ENCODE measurements around the gene IVD.

Gene IVD

DNA sequence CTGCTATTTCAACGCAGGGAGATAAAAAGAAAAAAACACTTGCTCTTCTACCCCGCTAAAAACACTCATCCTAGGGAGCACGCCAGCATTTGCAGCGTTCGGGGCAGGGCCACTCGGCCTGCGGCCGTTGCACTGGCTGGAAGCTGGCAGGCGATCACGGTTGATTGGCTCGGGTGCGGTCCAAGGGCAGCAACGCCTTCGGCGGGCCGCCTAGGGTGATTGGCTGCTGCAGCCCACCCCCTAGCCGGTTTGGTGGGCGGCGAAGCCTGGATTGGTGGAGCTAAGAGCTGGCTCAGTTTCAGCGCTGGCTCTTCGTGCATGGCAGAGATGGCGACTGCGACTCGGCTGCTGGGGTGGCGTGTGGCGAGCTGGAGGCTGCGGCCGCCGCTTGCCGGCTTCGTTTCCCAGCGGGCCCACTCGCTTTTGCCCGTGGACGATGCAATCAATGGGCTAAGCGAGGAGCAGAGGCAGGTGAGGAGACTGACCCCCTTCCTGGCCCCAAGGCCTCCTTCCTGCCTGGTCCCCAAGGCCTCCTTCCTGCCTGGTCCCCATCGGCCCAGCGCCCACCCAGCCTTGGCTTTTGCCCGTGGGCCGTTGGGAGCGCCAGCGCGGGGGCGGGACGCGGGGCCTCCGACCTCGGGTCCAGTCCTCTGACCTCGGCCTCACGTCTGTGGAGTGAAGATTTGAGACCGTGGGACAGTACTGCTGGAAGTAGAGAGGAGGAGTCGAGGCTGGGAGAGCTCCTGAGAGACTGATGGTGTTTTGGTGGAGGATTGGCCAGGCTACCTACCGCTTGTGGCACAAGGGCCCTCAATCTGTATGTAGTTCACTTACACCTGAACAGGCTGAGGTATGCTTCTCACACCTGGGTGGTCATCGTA, at the start of gene IVD:
Gene IVD (plus strand): TSS at position 295 of the 881 bp plus-strand sequence. CDS start 33 bp downstream, at position 328.
- DNase-seq (ENCODE audit: low read depth in 2 of 2): peak; percentile 85 to 89

DNA sequence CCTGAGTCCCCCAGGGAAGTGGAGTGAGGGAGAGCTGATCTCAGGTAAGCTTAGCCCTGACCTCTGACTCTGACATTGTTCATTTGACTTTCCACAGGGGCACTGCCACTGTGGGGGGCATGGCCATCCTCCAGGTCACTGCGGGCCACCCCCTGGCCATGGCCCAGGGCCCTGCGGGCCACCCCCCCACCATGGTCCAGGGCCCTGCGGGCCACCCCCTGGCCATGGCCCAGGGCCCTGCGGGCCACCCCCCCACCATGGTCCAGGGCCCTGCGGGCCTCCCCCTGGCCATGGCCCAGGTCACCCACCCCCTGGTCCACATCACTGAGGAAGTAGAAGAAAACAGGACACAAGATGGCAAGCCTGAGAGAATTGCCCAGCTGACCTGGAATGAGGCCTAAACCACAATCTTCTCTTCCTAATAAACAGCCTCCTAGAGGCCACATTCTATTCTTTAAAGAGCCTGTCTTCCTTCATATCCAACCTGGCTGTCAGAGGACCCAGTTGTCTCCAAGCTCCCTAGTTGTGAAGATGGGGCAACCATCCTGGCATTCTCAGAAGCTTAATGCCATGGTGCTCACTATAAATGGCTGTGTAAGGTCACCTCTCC, 49.5 kb upstream of the IVD start:
- DNase-seq (ENCODE audit: low read depth in 2 of 2): no peak

DNA sequence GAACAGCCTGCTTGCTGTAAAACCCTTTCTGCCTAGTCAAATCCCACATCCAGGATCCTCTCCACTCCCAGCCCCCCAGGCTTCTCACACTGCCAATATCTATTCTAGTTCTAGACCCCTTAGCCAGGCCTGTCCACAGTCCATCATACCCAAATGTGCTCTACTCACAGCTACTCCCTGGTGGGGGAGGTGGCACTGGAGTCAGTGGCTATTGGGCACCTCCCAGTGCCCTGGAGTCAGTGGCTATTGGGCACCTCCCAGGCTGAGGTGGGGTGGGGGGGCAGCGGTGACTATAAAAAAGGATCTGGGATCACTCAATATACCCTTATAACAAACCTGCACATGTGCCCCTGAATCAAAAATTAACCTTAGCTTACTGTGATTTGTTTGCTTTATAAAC, 48.3 kb upstream of the IVD start:
- DNase-seq (ENCODE audit: low read depth in 2 of 2): no peak

DNA sequence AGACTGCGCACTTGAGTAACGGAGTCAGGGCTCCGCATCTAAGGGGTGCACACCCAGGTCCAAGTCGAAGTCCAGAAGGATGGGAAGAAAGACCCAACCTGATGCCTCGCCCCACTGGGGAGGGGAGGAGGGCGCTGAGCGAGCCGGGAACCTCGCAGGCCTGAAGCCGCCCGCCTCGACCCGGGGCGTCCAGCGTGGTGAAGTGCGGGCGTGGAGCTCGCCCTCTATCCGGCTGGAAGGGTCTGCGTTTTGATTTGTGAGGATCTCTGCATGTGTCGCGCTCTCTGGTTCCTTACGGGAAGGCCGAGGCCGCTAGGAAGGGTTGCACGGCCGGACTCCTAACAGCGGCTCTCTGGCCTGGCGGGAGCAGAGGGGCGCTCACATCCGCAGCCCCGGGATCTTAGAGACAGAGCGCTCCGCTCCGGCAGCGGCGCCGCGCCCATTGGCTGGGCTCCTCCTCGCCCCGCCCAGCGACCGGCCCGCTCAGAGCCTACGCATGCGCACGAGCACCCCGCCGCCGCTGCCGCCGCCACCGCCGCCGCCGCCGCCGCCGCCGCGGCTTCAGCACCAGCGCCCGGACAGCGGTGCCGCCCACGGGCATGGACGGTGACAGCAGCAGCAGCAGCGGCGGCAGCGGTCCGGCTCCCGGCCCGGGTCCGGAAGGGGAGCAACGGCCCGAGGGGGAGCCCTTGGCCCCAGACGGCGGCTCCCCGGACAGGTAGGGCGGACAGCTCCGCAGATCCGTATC, 47.7 kb upstream of the IVD start, which contains the start of gene DISP2:
Gene DISP2 (plus strand): TSS at position 497 of the 748 bp plus-strand sequence. CDS start 103 bp downstream, at position 600.
- peak; percentile 79 to 81 for DNase-seq (ENCODE audit: low read depth in 2 of 2)

DNA sequence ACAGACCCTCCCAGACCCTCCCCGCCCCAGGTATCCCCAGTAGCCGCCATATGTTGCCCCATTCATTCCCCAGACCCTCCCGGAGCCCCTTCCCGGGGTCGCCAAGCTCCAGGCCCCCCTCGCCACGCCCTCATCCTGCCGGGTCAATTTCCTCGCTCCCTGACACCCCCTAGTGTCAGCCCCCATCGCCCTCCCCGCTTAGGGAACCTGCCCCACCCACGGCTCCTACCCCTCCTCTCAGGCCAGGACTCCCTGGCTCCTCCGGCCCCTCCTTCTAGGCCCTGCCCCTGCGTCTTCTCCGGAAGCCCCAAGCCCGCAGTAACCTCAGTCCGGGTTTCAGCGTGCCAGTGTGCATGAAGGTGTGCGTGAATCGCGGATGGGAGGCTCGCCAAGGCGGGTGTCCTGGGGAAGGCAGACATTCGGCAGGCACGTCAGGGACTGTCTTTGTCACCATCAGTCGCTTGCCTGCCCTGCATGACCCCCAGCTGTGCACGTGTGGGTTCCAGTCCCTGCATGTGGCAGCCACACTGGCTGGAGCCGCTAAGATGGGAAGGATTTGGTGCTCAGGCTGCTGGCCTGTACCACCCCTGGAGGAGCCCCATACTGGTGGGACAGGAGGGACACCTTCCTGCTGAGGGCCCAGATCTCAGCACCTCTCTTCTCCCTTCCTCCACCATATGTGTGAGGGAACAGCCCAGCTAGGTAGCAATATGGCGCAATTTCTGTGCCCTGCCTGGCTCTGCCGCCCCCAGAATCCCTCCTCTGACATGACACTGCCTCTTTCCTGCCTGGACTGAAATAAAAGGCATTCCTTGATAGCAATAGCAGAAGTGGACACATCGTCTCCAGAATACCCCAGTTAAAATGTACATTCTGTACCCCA, 46.9 kb upstream of the IVD start:
- DNase-seq (ENCODE audit: low read depth in 2 of 2): no peak

DNA sequence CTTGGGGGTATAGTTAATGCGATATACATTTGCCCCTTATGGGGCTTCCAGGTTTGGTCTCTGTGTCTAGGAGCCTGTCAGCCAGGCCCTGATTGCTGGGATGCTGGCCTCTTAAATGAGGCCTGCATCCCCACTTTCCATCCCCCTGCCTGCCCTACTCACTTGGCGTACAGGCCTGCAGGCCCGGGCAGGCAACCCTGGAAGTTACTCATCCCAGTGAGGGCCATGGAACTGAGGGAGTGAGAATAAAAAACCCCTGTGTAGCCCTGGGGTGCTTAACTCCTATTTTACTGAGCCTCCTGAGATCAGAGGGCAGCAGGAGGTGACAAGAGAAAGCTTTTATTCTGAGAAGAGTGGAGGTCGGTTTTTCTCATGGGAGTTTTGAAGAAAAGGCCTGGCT, 45.6 kb upstream of the IVD start:
- no peak for DNase-seq (ENCODE audit: low read depth in 2 of 2)

DNA sequence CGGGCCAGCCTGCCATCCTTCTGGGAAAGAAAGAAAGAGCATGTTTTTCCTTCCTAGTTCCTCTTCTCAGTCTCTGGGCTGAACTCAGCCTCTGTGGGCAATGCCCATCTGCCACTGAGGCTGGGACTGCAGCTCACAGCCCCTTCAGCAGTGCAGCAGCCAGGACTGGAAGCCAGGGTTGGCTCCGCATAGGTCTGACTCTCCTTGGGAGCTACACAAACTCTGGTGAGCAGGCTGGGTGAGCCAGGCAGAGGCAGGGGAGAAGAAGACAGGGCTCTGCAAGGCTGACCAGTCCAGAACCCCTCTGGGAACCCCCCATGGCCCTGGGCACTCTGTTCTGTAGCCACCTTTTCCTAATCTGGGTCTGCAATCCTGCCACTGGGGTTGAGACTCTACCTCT, 44.0 kb upstream of the IVD start:
- DNase-seq (ENCODE audit: low read depth in 2 of 2): no peak

DNA sequence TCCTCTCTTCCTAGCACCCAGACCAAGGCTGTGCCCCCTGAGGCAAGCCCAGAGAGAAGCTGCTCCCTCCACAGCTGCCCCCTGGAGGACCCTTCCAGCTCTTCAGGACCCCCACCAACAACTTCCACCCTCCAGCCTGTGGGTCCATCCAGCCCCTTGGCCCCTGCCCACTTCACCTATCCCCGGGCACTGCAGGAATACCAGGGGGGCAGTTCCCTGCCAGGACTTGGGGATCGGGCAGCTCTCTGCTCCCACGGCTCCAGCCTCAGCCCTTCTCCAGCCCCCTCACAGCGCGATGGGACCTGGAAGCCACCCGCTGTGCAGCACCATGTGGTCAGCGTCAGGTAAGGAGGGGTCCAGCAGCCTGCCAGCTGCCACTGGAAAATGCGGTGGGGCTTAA, 42.0 kb upstream of the IVD start:
- no peak for DNase-seq (ENCODE audit: low read depth in 2 of 2)

DNA sequence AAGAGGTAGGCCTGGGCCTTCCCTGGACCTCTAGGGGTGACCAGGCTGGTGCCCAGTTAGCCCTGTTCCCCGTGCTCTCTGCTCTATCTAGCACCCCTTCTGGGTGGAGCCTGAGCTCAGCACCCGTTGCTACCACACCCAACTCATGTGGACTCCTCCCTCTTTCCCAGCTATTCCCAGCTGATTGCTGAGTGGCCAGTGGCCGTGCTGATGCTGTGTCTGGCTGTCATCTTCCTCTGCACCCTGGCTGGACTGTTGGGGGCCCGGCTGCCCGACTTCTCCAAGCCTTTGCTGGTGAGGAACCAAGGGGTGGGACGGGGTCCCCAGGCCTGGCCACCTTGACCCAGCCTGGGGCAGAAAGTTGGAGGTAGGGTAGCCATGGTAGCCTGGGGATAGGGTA, 41.3 kb upstream of the IVD start:
- no peak for DNase-seq (ENCODE audit: low read depth in 2 of 2)

DNA sequence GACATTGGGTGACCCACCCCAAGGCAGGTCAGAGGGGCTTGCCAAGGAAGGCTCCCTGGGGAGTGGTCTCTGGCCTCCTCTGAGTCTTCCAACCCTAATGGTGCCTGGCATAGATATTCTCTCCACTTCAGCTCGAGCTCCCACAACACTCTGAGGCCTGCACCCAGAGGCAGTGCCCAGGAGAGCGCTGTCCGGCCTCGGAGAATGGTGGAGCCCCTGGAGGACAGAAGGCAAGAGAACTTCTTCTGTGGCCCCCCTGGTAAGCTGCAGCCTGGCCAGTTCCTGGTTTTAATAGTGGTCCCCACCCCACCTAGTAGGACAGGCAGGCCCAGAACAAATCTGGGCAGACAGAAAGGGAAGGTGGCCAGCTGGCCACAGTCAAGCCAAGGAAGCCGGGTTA, 40.6 kb upstream of the IVD start:
- no peak for DNase-seq (ENCODE audit: low read depth in 2 of 2)

DNA sequence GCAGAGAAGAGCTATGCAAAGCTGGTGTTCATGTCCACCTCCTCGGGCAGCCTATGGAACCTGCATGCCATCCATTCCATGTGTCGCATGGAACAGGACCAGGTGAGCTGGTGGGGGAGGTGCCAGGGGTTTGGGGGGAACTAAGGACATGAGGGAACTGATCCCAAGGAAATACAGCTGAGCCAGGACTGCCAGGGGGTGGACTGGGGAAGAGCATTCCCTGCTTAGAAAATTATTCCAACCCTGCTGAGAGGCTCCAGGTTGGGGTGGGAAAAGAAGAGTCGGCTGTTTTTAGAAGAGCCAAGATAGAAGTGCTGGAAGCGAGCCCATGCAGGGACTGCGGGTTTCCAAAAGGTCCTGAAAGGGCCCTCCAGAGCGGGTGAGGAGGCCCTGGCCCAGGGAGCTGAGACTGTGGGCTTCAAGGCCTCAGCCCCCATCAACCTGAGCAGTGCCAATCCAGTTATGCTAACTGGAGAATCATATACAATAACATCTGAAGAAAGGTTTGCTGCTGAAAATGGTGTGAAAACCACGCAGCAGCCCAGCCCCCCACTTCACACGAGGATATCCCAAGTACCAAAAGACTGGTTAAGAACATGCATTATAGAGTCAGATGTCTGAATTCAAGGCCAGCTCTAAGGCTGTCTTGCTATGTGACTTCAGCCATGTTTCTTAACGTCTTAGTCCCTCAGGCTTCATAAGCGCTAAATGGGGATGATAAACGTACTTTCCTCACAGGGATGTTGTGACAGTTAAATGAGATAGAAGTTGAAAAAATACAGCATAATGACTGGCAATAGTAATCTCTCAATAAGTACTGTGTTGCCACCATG, 39.8 kb upstream of the IVD start:
- DNase-seq (ENCODE audit: low read depth in 2 of 2): no peak

DNA sequence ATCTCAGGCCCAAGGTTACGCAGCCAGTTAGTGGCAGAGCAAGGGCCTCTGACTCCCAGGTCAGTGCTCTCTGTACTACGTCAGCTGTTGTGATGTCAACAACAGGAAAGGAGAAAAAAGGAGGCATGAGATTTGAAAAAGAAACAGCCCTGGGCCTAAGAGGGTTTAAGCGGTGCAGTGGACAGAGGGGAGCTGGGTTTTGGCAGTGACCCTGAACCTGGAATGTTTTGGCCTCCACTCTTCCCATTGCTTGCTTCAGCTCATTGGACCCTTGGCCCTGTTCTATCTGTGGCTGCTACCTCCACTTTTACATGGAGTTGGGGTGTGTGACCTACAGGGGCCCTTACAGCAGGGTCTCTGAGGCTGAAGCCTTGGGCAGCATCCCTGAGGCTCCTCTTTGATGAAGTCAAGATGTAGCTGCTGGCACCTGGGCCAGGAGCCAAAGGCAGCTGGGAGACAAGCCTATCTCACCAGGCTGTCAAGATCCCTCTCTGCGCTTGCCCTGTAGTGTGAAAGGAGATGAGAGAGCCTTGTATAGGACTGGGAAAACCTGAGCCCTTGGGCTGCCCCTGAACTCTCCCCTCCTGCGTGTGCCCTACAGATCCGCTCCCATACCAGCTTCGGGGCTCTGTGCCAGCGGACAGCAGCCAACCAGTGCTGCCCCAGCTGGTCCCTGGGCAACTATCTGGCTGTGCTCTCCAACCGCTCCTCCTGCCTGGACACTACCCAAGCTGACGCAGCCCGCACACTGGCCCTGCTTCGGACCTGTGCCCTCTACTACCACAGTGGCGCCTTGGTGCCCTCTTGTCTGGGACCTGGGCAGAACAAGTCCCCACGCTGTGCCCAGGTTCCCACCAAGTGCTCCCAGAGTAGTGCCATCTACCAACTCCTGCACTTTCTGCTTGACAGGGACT, 38.9 kb upstream of the IVD start:
- no peak for DNase-seq (ENCODE audit: low read depth in 2 of 2)

DNA sequence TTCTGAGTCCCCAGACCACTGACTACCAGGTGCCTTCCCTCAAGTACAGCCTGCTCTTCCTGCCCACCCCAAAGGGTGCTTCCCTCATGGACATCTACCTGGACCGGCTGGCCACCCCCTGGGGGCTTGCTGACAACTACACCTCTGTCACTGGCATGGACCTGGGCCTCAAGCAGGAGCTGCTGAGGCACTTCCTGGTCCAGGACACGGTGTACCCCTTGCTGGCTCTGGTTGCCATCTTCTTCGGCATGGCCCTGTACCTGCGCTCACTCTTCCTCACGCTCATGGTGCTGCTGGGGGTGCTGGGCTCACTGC, 38.3 kb upstream of the IVD start:
- DNase-seq (ENCODE audit: low read depth in 2 of 2): no peak

DNA sequence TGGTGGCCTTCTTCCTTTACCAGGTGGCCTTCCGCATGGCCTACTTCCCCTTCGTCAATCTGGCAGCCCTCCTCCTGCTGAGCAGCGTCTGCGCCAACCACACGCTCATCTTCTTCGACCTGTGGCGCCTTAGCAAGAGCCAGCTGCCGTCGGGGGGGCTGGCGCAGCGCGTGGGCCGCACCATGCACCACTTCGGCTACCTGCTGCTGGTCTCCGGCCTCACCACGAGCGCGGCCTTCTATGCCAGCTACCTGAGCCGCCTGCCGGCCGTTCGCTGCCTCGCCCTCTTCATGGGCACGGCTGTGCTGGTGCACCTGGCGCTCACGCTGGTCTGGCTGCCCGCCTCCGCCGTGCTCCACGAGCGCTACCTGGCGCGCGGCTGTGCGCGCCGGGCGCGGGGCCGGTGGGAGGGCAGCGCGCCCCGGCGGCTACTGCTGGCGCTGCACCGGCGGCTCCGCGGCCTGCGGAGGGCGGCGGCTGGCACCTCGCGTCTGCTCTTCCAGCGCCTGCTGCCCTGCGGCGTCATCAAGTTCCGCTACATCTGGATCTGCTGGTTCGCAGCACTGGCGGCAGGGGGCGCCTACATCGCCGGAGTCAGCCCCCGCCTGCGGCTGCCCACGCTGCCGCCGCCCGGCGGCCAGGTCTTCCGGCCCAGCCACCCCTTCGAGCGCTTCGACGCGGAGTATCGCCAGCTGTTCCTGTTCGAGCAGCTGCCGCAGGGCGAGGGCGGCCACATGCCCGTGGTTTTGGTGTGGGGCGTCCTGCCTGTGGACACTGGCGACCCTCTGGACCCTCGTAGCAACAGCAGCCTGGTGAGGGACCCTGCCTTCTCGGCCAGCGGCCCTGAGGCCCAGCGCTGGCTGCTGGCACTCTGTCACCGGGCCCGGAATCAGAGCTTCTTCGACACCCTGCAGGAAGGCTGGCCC, 37.6 kb upstream of the IVD start:
- DNase-seq (ENCODE audit: low read depth in 2 of 2): peak; percentile 76 to 83

DNA sequence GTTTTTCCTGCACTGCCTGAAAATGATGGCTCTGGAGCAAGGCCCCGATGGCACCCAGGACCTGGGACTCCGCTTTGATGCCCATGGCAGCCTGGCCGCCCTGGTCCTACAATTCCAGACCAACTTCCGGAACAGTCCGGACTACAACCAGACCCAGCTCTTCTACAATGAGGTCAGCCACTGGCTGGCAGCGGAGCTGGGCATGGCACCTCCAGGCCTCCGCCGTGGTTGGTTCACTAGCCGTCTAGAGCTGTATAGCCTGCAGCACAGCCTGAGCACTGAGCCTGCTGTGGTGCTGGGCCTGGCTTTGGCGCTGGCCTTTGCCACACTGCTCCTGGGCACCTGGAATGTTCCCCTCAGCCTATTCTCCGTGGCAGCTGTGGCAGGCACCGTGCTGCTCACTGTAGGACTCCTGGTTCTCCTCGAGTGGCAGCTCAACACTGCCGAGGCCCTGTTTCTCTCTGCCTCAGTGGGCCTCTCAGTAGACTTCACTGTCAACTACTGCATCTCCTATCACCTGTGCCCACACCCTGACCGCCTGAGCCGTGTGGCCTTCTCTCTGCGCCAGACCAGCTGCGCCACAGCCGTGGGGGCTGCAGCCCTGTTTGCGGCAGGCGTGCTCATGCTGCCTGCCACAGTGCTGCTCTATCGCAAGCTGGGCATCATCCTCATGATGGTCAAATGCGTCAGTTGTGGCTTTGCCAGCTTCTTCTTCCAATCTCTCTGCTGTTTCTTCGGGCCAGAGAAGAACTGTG, 36.7 kb upstream of the IVD start:
- no peak for DNase-seq (ENCODE audit: low read depth in 2 of 2)

DNA sequence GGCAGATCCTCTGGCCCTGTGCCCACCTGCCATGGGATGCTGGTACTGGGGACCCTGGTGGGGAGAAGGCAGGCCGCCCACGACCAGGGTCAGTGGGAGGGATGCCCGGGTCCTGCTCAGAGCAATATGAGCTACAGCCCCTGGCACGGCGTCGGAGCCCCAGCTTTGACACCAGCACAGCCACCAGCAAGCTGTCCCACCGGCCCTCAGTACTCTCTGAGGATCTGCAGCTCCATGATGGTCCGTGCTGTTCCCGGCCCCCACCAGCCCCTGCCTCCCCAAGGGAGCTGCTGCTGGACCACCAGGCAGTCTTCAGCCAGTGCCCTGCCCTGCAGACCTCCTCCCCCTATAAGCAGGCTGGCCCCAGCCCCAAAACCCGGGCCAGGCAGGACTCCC, 36.1 kb upstream of the IVD start:
- no peak for DNase-seq (ENCODE audit: low read depth in 2 of 2)

DNA sequence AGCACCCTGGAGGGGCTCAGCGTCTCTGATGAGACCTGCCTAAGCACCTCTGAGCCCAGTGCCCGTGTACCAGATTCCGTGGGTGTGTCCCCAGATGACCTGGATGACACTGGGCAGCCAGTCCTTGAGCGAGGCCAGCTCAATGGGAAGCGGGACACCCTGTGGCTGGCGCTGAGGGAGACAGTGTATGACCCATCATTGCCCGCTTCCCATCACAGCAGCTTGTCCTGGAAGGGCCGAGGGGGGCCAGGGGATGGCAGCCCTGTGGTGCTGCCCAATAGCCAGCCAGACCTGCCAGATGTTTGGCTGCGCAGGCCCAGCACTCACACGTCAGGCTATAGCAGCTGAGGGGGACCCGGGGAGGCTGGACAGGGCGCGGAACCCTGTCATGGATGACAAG, 35.6 kb upstream of the IVD start:
- no peak for DNase-seq (ENCODE audit: low read depth in 2 of 2)

DNA sequence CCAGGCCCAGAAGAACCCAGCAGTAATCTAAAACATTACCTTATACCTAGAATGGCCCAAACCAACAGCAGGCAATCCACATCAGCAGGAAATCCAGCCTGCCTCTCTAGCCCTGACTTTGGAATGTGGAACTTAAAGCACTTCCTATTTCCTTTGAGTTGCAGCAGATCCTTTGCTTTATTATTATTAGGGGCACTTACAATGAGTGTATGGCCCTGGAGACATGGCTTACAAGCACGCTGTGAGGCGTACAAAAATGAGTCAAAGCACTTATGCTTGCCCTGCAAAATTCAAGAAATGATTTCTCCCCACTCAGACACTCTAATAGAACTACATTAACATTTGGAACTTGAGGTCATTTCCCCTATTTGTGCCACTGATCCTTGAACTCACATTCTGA, 32.6 kb upstream of the IVD start:
- DNase-seq (ENCODE audit: low read depth in 2 of 2): no peak

Measured in stimulated activated CD4-positive, alpha-beta T cell treated with anti-CD3 and anti-CD28 coated beads, Interleukin-15, amount 100 ng/mL, for 48 hours (primary cell).